SKM-1 treated with dmso at 0.1 percent for 144 hours (cell line): ENCODE results near the gene ARFGAP1.
"Not testable (repeated sequence)": the region's sequence is repeated elsewhere in the genome, so short reads cannot be mapped to it uniquely, and the experiment has no call there.

Source experiments
- DNase-seq: peaks from one replicate; lab custom pipeline; 2025; ENCODE audit not compliant: unreplicated experiment; lab: John Stamatoyannopoulos, UW

Gene ARFGAP1

DNA sequence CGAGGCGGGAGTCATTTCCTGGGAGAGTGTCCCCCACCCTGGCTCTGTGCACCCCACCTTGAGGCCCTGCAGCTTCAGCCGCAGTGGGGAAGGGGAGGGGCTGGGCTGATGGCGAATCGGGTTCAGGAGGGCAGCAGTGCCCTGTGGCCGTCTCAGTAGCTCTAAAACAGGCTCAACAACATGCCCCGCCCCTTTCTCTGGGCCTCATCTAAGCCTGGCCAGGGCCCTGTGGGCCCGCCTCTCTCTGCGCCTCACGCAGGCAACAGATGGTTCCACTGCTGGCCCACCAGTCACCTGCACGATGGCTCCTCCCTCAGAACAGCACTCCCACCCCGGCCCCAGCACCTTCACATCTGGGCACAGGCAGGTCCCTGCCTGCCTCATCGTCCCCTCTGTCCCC is 58.3 kb downstream of the ARFGAP1 start:
- no peak for DNase-seq

GRCh38 chr20:63331741-63332400 is 59.3 kb downstream of the ARFGAP1 start:
- DNase-seq = no peak

DNA sequence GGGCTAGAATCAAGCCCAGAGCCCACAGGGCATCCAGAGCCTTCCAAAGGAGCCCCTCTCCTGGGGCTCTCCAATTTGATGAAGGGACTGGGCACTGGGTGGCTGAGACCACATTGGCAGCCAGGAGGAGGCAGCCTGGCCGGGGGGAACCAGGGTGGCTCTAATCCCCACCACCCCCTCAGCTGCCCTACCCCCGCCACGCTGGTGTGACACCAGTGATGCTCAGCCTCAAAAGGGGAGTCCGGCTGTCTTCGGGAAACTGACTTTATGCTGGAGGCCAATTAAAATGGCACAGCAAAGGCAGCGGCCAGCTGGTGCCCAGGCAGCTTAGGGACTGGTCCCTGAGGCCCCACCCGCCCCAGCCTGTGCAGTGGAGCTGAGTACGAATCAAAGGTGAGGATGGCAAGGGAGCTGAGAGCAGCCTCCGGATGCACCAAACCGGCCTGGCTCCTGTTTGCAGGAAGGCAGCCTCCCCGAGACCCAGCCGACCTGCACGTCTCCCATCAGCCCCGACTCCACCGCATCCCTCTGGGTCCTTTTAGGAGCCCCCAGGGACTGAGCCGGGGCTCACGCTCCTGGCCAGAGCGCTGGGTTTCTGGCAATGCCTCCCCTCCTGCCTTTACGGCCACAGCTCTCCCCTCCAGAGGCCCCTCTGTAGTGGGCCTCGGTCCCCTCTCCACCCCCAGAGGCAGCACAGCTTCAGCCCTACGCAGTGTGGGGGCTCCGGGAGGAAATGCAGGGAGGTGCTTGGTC is 60.1 kb downstream of the ARFGAP1 start:
- DNase-seq = no peak

- no peak for DNase-seq
These were observed 60.7 kb downstream of the ARFGAP1 start for GRCh38 chr20:63333241-63333836.

DNA sequence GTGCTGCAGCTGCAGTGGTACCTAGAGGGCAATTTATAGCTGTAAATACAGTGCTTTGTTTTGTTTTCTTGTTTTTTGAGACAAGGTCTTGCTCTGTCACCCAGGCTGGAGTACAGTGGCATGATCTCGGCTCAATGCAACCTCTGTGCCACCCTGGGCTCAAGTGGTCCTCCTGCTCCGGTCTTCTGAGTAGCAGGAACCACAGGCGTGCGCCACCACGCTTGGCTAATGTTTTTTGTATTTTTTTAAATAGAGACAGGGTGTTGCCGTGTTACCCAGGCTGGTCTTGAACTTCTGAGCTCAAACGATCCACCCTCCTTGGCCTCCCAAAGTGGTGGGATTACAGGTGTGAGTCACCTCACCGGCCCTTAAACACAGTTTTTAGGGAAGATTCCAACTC is 61.7 kb downstream of the ARFGAP1 start:
- DNase-seq = no peak

DNA sequence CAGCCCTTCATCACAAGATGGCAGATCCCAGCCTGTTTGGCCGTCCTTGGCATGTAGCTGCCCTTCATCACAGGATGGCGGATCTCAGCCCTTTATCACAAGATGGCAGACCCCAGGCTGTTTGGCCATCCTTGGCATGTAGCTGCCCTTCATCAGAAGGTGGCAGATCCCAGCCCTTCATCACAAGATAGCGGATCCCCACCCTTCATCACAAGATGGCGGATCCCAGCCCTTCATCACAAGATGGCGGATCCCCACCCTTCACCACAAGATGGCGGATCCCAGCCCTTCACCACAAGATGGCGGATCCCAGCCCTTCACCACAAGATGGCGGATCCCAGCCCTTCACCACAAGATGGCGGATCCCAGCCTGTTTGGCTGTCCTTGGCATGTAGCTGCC is 62.4 kb downstream of the ARFGAP1 start:
- DNase-seq = not testable (repeated sequence)

DNA sequence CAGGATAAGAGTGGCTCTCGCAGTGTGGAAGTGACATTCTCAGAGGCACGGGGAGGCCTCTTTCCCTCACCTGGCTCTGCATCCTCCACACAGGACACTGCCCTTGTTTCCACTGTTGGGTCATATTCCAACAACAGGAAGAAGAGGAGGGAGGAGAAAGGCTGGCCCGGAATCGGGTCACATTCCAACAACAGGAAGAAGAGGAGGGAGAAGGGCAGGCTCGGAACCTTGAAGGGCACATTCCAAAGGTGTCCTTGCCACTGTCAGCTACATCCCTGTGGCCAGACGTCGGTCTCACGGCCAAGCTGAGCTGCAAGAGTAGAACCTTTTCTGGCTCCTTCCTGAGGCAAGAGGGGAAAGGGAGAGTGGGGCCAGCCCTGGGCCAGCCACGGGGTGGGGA is 63.1 kb downstream of the ARFGAP1 start:
- DNase-seq = no peak

- DNase-seq = no peak
These were observed 63.7 kb downstream of the ARFGAP1 start for GRCh38 chr20:63336232-63336752.

GRCh38 chr20:63337786-63338420 is 65.3 kb downstream of the ARFGAP1 start:
- no peak for DNase-seq
